Stimulated activated CD4-positive, alpha-beta T cell treated with anti-CD3 and anti-CD28 coated beads, Interleukin-4, amount 100 ng/mL, for 24 hours (primary cell): Measurements from ENCODE around the gene KIZ.
"Not testable (repeated sequence)": the region's sequence is repeated elsewhere in the genome, so short reads cannot be mapped to it uniquely, and the experiment has no call there.

Experiments
- DNase-seq: peaks from one replicate; pipeline ENCODE4 v3.0.0-alpha.2; 2020

Gene KIZ

GRCh38 chr20:21232546-21233280 lies 106.8 kb downstream of the KIZ start:
- DNase-seq: no peak

GRCh38 chr20:21234324-21234723 lies 108.4 kb downstream of the KIZ start:
- no peak for DNase-seq

- DNase-seq: no peak
Measured at GRCh38 chr20:21234806-21235483, 109.1 kb downstream of the KIZ start.

GRCh38 chr20:21235484-21236445 lies 109.9 kb downstream of the KIZ start:
- peak; percentile 72 for DNase-seq

DNA sequence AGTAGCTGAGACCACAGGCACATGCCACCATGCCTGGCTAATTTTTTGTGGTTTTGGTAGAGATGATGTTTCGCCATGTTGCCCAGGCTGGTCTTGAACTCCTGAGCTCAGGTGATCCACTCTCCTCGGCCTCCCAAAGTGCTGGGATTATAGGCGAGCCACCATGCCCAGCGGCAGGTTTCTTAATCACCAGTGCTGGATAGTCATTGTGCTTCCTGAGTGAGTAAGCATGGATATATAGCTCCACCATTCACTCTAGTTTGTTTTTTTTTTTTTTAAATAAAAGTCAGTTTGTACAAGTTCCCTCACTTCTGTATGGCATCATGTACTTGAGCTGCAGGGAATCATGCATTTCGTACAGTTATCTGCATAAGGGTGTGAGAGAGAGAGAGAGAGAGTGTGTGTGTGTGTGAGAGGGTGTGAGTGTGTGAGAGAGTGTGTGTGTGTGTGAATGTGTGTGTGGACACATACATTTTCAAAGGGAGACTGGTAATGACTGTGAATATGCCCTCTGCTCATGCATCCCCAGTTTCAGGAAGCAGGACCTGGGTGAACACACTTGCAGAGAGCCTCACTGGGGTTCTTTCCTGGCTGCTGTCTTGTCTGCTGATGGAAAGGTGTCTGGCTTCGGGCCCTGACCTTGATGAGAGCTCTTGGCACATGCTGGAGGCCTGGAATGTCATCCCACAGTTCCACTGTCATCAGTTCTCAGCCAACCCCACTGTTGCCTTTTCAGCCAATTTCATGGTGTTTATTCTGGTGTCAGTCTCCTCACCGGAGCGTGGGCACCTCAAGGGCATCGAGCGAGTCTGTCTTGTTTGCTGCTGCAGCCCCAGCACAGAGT lies 112.3 kb downstream of the KIZ start:
- no peak for DNase-seq

GRCh38 chr20:21238818-21239536 lies 113.1 kb downstream of the KIZ start:
- DNase-seq: no peak

- no peak for DNase-seq
Measured at GRCh38 chr20:21240394-21240793, 114.5 kb downstream of the KIZ start.

GRCh38 chr20:21241406-21241805 lies 115.5 kb downstream of the KIZ start:
- no peak for DNase-seq

GRCh38 chr20:21243811-21244210 lies 117.9 kb downstream of the KIZ start:
- DNase-seq: no peak

- DNase-seq: no peak
Measured at GRCh38 chr20:21244808-21245207, 118.9 kb downstream of the KIZ start.

GRCh38 chr20:21246161-21246560 lies 120.3 kb downstream of the KIZ start:
- no peak for DNase-seq

GRCh38 chr20:21247603-21248095 lies 121.8 kb downstream of the KIZ start:
- DNase-seq: not testable (repeated sequence)

- peak; percentile 18 for DNase-seq
Measured at GRCh38 chr20:21251278-21251677, 125.4 kb downstream of the KIZ start.

GRCh38 chr20:21257192-21257591 lies 131.3 kb downstream of the KIZ start:
- no peak for DNase-seq

GRCh38 chr20:21258411-21258810 lies 132.5 kb downstream of the KIZ start:
- DNase-seq: no peak

DNA sequence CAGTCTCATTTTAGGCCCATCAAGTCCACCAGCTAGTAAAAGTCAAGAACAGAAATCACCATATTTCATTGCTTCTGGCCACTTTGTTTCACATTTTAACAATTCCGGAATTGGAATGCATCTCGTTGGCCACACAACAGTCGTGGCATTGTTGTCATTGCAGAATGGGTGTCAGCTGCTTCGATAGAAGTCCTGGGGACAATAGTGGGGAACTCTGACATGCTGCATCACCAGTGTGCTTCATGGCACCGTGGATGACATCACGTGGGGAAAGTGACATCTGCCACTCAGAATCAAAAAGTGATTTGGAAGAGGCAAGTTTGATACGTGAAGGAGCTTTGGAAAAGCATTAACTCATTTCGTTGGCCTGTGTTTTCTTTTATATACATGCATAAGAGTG lies 133.5 kb downstream of the KIZ start:
- DNase-seq: no peak

DNA sequence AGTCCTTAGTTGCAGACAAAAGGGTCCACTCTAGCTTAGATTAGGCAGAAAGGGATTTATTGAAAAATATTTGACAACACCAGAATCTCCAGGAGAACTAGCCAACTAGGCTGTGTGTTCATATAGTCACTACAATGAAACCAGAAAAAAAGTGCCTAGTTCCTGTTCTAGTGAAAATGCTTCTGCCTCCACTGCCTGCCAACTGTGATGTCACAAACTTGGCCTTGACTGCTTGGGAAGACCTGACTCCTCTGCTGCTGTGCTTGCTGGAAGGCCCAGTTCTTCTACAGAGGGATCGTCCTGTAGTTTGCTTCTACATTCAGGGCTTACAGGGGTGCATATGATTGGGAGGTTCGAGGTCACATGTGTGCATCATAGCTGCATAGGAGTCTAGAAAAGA lies 136.9 kb downstream of the KIZ start:
- no peak for DNase-seq

- DNase-seq: no peak
Measured at GRCh38 chr20:21265261-21266190, 139.6 kb downstream of the KIZ start.

GRCh38 chr20:21266191-21266536 lies 140.3 kb downstream of the KIZ start:
- no peak for DNase-seq

DNA sequence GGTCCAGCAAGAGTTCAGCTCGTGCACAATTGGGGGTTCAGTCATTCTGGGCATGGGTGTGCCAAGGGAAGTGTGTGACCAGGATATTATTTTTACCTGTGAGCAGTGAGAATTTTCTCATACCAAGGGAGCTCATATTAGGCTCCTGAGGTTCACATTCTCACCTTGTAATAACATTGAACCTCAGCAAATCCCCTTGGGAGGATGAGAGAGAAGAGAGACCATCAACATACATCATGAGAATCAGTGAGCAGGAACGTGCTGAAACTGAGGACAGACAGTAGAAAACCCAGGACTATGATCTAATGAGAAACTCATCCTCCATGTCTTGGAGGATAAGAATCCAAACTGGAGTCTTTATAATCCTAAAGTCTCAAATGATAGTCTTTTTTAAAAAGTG lies 143.9 kb downstream of the KIZ start:
- no peak for DNase-seq

GRCh38 chr20:21270806-21271205 lies 144.9 kb downstream of the KIZ start:
- no peak for DNase-seq
